Muscle layer of colon (tissue), 2 donors: ENCODE data around the gene C1orf226.

Experiments used
- H3K27ac ChIP-seq: one replicate; pipeline ENCODE4 v1.7.0; 2013; ENCODE audit warnings: low read depth, mild to moderate bottlenecking, low read length, moderate library complexity
- H3K27me3 ChIP-seq, 2 donors: one replicate each; pipeline ENCODE4 v1.7.0; 2013; ENCODE audit warnings: low read length in 2 of 2, mild to moderate bottlenecking in 2 of 2; ENCODE audit not compliant: insufficient read depth in 2 of 2, control insufficient read depth in 1 of 2
- H3K36me3 ChIP-seq: one replicate; pipeline ENCODE4 v1.7.0; 2013; ENCODE audit warnings: mild to moderate bottlenecking, low read length; ENCODE audit not compliant: insufficient read depth
- H3K4me1 ChIP-seq: one replicate; pipeline ENCODE4 v1.7.0; 2013; ENCODE audit warnings: mild to moderate bottlenecking, low read length; ENCODE audit not compliant: insufficient read depth
- H3K4me3 ChIP-seq, 2 donors: one replicate each; pipeline ENCODE4 v1.7.0; 2013; ENCODE audit warnings: low read length in 2 of 2, low read depth in 1 of 2, mild to moderate bottlenecking in 1 of 2, moderate library complexity in 1 of 2
- H3K9ac ChIP-seq: one replicate; pipeline ENCODE4 v1.7.0; 2013; ENCODE audit warnings: low read length
- H3K9me3 ChIP-seq: one replicate; pipeline ENCODE4 v1.7.0; 2013; ENCODE audit warnings: mild to moderate bottlenecking, low read length
- donor health status: abdominal sarcoma.
- donor health status: Adenocarcinoma of cecum.

Gene C1orf226

DNA sequence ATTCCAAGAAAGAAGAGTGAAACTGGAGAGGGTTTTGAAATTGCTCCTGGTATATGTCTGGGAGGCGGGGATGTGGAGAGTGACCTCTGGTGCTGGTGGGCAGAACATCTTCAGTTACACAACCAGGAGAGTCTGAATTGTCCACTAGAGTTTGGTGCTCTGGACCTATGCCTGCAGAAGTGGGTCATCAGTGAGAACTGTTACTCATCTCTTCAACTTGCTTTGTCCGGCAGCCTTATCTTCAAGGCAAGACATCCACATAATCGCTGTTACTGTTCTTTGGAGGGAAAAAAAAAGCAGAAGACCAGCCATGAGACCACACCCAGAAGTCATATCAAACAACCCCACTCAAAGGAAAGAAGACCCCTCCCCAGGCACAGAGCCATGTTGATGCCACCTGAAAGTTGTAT, 15.5 kb downstream of the C1orf226 start:
- Histone ChIP-seq H3K4me1 (no peaks in the 10 kb centered on the region), H3K9ac (no peak overlapping the region), H3K27ac (no peak overlapping the region), H3K27me3 (no peaks in the 10 kb centered on the region), H3K4me3 (no peak overlapping the region), H3K36me3 (no peaks in the 10 kb centered on the region), H3K9me3 (no peaks in the 10 kb centered on the region)

DNA sequence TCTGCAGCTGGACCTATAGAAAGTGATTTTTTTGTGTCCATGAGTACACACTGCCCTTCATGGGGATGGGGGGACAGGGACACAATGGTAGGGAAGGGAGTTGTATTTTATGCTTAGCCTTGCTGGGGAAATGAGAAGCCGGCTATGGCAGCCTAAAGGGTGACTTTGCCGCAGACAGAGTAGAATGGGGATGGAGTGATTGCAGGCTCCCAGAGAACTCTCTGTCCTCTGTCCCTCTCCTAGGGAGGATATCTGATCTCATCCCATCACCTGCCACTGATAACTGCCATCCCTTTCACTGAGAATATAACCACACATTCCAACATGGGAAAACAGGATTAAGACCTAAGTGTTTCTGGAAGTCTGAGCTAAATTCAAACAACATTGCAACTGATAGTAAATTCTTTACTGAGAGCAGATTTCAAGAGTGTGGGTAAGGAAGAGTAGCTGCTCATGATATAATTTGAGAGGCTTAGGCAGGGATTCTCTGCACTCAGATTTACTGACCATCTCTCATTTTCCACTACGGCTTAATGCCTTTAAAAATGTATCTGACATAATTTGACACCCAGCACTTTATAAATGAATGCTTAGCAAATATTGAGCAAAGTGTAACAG, 16.5 kb downstream of the C1orf226 start:
- Histone ChIP-seq H3K9me3 (no peaks in the 10 kb centered on the region), H3K36me3 (no peaks in the 10 kb centered on the region), H3K4me1 (no peaks in the 10 kb centered on the region), H3K4me3 (no peak overlapping the region), H3K27me3 (no peaks in the 10 kb centered on the region), H3K27ac (no peak overlapping the region), H3K9ac (no peak overlapping the region)

DNA sequence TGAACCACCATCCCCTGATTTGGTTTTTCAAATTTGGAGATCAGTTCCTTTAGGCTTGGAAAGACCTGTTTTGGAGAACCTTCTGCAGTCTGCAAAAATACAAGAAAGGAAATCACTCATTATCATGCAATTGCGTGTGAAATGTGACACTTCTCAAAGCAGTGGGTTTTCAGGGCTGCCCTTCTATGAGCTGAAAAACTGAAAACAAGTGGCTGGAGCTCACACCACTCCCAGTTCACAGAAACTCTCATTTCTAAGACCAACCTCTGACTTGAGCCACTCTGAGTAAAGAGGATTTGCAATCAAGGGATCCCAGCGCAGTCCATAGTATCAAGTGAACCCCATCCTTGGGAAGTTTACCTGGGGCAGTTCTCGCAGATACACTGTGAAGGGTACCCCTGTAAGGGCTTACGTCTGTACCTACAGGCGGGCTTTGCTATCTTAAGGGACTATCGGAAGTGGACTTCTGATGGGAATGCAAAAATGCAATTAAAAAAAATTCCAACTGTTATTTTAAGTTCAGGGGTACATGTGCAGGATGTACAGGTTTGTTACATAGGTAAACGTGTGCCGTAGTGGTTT, 17.6 kb downstream of the C1orf226 start:
- H3K4me3 ChIP-seq = no peak overlapping the region
- H3K9ac ChIP-seq = no peak overlapping the region
- H3K9me3 ChIP-seq = no peaks in the 10 kb centered on the region
- H3K27me3 ChIP-seq = no peaks in the 10 kb centered on the region
- H3K4me1 ChIP-seq = no peaks in the 10 kb centered on the region
- no peak overlapping the region for H3K27ac ChIP-seq
- H3K36me3 ChIP-seq = no peaks in the 10 kb centered on the region

DNA sequence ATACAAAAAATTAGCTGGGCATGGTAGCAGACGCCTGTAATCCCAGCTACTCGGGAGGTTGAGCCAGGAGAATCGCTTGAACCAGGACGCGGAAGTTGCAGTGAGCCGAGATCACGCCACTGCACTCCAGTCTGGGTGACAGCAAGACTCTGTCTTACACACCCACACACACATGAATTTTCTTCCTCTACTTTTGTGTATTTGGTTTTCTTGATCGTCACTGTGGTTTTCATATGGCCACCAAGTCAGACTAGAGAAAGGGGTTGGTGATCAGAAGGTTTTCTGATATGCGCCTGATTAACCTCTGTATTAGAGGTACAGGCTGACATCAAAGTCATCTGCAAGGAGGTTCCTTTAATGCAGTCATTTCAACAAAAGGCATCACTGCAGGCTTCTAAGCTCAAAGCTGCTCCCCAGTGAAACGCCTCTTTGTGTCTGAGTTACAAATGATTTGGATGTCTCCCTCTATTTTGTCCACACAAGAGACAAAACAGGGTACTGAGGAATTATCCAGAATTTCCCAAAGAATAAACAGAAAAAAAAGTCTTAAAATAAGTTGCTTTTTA, 19.3 kb downstream of the C1orf226 start:
- no peaks in the 10 kb centered on the region for H3K4me1 ChIP-seq
- H3K27ac ChIP-seq = no peak overlapping the region
- no peaks in the 10 kb centered on the region for H3K9me3 ChIP-seq
- no peak overlapping the region for H3K4me3 ChIP-seq
- no peaks in the 10 kb centered on the region for H3K36me3 ChIP-seq
- H3K9ac ChIP-seq = no peak overlapping the region
- H3K27me3 ChIP-seq = no peaks in the 10 kb centered on the region

DNA sequence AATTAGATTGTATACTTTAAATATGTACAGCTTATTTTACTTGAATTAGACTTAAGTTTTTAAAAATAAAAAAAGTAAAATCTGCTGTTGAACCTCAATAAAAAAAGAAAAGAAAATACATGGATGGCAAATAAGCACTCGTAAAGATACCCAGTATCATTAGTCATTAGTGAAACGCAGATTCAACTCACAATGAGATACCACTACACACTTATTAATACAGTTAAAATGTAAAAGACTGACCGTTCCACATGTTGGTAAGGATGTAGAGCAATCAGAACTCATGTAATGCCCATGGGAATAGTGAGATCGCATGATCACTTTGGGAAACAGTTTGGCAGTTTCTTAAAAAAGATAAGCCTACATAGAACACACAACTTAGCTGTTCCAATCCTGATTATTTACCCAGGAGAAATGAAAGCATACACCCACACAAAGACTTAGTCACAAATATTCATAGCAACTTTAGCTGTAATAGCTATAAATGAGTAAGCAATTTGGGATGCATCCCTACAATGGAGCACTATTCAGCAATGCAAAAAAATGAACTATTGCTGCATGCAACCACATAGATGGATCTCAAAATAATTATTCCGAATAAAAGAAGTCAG, 23.1 kb downstream of the C1orf226 start:
- H3K4me3 ChIP-seq = no peak overlapping the region
- H3K4me1 ChIP-seq = no peaks in the 10 kb centered on the region
- no peaks in the 10 kb centered on the region for H3K27me3 ChIP-seq
- H3K27ac ChIP-seq = no peak overlapping the region
- H3K9me3 ChIP-seq = no peaks in the 10 kb centered on the region
- no peak overlapping the region for H3K9ac ChIP-seq
- H3K36me3 ChIP-seq = no peaks in the 10 kb centered on the region

DNA sequence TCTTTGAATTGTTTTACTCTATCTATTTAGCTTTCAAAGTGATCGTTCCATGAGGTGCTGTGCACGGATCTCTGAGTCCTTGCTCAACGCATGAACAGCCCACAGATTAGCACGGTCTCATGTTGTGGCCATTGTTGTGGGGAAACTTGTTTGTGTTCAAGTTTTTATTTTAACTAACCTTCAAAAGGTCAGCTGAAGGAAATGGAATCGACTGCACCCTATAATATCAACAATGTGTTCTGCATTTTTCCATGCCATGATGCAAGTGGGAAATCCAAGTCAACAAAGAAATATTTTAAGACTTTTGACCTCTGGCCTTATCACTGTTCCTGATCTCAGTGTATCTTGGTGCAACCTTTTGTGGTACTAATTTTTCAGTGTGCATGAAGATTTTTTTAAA, 24.3 kb downstream of the C1orf226 start:
- no peaks in the 10 kb centered on the region for H3K36me3 ChIP-seq
- H3K9me3 ChIP-seq = no peaks in the 10 kb centered on the region
- H3K4me3 ChIP-seq = no peak overlapping the region

DNA sequence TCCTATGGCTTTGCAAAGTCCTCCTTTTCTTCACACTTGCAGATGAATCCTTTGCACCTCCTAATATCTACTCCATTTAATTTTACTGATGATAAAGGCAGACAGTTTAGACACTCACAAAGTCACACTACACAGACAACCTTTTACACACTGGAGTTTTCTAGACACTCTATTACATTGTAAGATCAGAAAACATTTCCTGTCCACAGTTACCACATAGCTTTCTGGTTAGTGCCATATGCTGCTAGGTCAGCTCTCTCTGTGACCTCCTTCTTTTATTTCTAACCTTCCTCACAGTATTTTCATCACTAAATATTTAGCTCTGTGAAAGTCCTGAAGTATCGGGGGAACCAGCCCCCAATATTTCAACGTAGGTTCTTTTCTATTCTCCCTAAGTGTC, 25.3 kb downstream of the C1orf226 start:
- Histone ChIP-seq H3K4me3 (no peak overlapping the region), H3K9ac (no peak overlapping the region), H3K9me3 (no peaks in the 10 kb centered on the region), H3K27ac (no peak overlapping the region), H3K36me3 (no peaks in the 10 kb centered on the region), H3K27me3 (no peaks in the 10 kb centered on the region), H3K4me1 (no peaks in the 10 kb centered on the region)

More for the DNA sequence above, 24.3 kb downstream of the C1orf226 start:
- H3K9ac ChIP-seq = no peak overlapping the region
- H3K27me3 ChIP-seq = no peaks in the 10 kb centered on the region
- H3K27ac ChIP-seq = no peak overlapping the region
- H3K4me1 ChIP-seq = no peaks in the 10 kb centered on the region

DNA sequence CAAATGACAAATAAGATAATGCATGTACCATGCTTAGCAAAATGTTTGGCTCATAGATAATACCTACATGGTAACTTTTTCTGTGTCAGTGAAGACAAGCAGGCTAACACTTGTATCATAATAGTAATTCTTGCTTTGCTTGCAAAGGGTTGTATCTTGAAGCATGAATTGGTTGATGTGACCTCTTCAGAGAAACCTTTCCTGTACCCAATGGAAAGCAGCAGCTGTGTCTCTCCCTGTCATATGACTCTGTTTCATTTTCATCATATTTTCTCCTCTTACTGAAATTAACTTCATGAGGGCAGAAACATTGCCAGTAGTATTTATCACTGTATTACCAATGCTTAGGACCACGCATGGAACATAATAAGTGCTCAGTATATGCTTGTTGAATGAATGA, 26.0 kb downstream of the C1orf226 start:
- Histone ChIP-seq H3K9ac (no peak overlapping the region), H3K9me3 (no peaks in the 10 kb centered on the region), H3K27ac (no peak overlapping the region), H3K4me3 (no peak overlapping the region), H3K4me1 (no peaks in the 10 kb centered on the region), H3K36me3 (no peaks in the 10 kb centered on the region), H3K27me3 (no peaks in the 10 kb centered on the region)

DNA sequence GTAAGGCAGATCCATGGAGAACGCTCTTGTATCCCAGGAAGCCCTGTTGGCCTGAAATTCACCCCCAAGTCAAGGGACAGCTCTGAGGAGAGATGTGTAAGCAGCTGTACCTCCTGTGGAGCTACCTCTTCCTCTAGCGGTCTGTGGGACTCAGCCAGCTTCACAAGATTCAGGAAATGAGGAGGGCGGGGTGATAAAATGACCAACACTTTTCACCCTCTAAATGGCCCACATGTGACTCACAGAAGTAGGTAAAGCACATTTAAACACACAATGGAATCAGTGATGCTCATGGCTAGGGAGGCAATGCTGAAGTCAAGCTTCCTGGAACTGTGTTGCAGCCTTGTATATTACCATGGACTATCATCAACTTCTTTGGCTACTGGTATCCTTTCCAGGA, 30.5 kb downstream of the C1orf226 start, which contains the start of gene SH2D1B:
Gene SH2D1B (minus strand): TSS at position 135 of the 400 bp plus-strand sequence. CDS start 120 bp downstream, at position 15.
- Histone ChIP-seq H3K4me3 (no peak within 1 kb of the TSS), H3K4me1 (no peaks in the 10 kb centered on the region), H3K9me3 (no peaks in the 10 kb centered on the region), H3K36me3 (no peaks in the 10 kb centered on the region), H3K9ac (no peak within 1 kb of the TSS), H3K27ac (no peak within 1 kb of the TSS), H3K27me3 (no peaks in the 10 kb centered on the region)

DNA sequence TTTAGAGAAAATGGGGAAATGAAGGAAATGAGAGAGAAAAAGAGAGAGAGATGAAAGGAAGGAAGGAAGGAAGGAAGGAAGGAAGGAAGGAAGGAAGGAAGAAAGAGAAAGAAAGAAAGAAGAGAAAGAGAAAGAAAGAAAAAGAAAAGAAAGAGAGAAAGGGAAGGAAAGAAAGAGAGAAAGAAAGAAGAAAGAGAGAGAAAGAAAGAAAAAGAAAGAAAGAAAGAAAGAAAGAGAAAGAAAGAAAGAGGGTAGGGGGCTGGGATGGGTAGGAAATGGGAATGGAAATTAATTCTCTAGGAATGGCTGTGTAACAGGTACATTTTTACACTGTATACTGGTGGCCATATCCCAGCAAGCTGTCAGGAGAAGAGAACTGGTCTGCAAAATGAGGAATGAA, 34.7 kb downstream of the C1orf226 start:
- H3K9me3 ChIP-seq = no peaks in the 10 kb centered on the region
- H3K36me3 ChIP-seq = no peaks in the 10 kb centered on the region
- no peak overlapping the region for H3K9ac ChIP-seq
- H3K27me3 ChIP-seq = no peaks in the 10 kb centered on the region
- H3K4me3 ChIP-seq = no peak overlapping the region
- H3K27ac ChIP-seq = no peak overlapping the region
- no peaks in the 10 kb centered on the region for H3K4me1 ChIP-seq

DNA sequence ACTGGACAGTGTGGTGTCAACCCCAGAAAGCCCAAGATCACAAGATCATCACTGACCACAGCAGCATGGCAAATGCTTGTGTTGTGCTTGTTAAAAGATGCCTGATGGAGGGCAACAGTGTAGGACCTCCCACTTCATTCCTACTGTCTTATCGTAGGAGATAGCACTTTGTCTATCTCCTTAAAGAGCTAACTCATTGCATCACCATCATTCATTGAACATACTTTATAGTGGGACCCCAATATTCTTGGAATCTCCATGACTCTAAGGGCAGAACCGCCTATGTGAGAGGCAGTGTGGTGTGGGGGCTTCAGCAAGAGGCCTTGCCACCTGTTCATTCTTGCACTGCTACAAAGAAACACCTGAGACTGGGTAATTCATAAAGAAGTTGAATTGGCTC, 35.4 kb downstream of the C1orf226 start:
- Histone ChIP-seq H3K9me3 (no peaks in the 10 kb centered on the region), H3K27me3 (no peaks in the 10 kb centered on the region), H3K9ac (no peak overlapping the region), H3K36me3 (no peaks in the 10 kb centered on the region), H3K4me1 (no peaks in the 10 kb centered on the region), H3K4me3 (no peak overlapping the region), H3K27ac (no peak overlapping the region)
